ENCODE data around the gene ZNF318. TPM values are rescaled to one million over a fixed set of nuclear protein-coding genes. Genes with fewer than 3 reads are reported as not detected.
"Not testable (repeated sequence)": the region's sequence is repeated elsewhere in the genome, so short reads cannot be mapped to it uniquely, and the experiment has no call there.

ZNF318 gene
- total and polyA plus RNA-seq, 10 donors = 8.6 to 56.9 (median 33.1) TPM

DNA sequence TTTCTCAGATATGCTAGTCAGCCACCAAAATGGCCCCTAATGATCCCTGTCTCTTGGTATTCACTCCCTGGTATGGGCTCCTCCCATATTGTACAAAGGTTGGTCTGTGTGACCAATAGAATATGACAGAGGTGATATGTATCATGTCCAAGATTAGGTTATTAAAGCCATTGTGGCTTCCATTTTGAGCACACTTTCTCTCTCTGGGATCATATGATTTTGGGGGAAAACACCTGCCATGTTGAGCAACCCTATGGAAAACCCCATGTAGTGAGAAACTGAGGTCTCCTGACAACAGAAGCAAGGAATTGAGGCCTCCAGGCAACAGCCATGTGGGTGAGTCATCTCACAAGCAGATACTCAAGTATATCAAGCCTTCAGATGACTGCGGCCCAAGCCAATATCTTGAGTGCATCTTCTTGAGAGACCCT is 7.1 kb upstream of the ZNF318 start:
- peaks cover 0 to 76% (median 8%) of the 10 kb centered on the region in 6 donors for H3K4me1 ChIP-seq
- H3K9me3 ChIP-seq = no peaks in the 10 kb centered on the region
- H3K4me3 ChIP-seq = no peak overlapping the region
- WGBS, 5 donors = 79 to 96% (median 83%) methylated on average over 1 of the region's 1 CpG
- H3K27ac ChIP-seq = no peak overlapping the region
- DNase-seq = no peak
- TF ChIP-seq POLR2A (IDR thresholded peaks at IDR 0.05) = no peak
- no peak for TF ChIP-seq POLR2AphosphoS5 (IDR thresholded peaks at IDR 0.05)
- TF ChIP-seq, protein P1, sequence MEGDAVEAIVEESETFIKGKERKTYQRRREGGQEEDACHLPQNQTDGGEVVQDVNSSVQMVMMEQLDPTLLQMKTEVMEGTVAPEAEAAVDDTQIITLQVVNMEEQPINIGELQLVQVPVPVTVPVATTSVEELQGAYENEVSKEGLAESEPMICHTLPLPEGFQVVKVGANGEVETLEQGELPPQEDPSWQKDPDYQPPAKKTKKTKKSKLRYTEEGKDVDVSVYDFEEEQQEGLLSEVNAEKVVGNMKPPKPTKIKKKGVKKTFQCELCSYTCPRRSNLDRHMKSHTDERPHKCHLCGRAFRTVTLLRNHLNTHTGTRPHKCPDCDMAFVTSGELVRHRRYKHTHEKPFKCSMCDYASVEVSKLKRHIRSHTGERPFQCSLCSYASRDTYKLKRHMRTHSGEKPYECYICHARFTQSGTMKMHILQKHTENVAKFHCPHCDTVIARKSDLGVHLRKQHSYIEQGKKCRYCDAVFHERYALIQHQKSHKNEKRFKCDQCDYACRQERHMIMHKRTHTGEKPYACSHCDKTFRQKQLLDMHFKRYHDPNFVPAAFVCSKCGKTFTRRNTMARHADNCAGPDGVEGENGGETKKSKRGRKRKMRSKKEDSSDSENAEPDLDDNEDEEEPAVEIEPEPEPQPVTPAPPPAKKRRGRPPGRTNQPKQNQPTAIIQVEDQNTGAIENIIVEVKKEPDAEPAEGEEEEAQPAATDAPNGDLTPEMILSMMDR (IDR thresholded peaks at IDR 0.05 in 8 of 11, conservative IDR thresholded peaks at IDR 0.05 in 3 of 11) = no peak
- H3K36me3 ChIP-seq = no peaks in the 10 kb centered on the region
- intact Hi-C loops (cut with DNase I; ENCODE audit: low total_unique reads) = no loop called here
- peaks cover 0 to 12% (median 0%) of the 10 kb centered on the region in 7 donors for H3K27me3 ChIP-seq (replicated peaks in 1 of 7)

DNA sequence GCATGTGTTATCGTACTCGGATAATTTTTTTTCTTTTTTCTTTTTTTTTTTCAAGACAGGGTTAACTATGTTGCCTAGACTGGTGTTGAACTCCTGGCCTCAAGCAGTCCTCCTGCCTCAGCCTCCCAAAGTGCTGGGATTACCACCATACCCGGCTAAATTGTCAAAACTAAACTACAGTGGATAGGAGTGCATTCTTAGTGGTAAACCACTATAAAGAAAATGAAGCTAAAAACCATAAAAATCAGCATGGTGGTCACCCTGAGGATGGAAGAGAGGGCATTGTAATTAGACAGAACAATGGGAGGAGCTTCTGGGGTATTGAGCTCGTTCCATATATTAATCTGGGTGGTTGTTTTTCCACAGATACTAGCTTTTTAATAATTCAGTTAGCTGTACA is 6.2 kb upstream of the ZNF318 start:
- intact Hi-C loops (cut with DNase I; ENCODE audit: low total_unique reads) = no loop called here
- no peaks in the 10 kb centered on the region for H3K36me3 ChIP-seq
- no peaks in the 10 kb centered on the region for H3K9me3 ChIP-seq
- peaks cover 0 to 78% (median 8%) of the 10 kb centered on the region in 6 donors for H3K4me1 ChIP-seq
- no peak for DNase-seq
- H3K27ac ChIP-seq = no peak overlapping the region
- H3K27me3 ChIP-seq (replicated peaks in 1 of 7) = peaks cover 0 to 8% (median 0%) of the 10 kb centered on the region in 7 donors
- no peak overlapping the region for H3K4me3 ChIP-seq
- WGBS, 5 donors = 80 to 89% (median 82%) methylated on average over 4 of the region's 4 CpGs
- TF ChIP-seq POLR2AphosphoS5 (IDR thresholded peaks at IDR 0.05) = no peak
- TF ChIP-seq POLR2A (IDR thresholded peaks at IDR 0.05) = no peak
- TF ChIP-seq, protein P1 (IDR thresholded peaks at IDR 0.05 in 8 of 11, conservative IDR thresholded peaks at IDR 0.05 in 3 of 11) = no peak

DNA sequence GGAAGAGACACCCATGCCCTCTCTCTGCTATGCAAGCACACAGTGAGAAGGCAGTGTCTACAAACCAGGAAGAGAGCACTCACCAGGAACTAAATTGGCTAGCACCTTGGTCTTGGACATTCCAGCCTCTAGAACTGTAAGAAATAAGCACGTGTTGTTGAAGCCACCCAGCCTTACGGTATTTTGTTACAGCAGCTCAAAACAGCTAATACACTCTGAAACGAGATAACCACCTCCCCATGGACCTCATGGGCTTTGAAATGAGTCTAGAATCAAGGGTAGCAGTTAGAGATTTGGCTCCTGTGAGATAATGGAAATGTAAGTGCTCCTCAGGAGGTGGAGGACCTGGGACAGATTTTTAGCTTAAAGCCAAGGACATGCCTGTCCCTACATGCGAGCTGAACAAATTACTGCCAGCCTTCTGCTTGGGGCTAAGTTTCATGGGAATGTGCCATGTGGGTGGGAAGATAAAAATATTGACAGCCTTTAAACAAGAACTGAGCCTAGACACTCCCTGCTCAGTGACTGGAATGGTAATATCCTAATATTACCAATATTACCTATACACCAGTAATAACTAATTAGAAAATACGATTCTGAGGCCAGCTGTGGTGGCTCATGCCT is 3.9 kb upstream of the ZNF318 start:
- no peak for DNase-seq
- TF ChIP-seq POLR2A (IDR thresholded peaks at IDR 0.05) (no peak), POLR2AphosphoS5 (IDR thresholded peaks at IDR 0.05) (no peak)
- TF ChIP-seq, protein P1 (IDR thresholded peaks at IDR 0.05 in 8 of 11, conservative IDR thresholded peaks at IDR 0.05 in 3 of 11) = no peak
- H3K9me3 ChIP-seq = no peaks in the 10 kb centered on the region
- H3K4me3 ChIP-seq = no peak overlapping the region
- 74 to 88% (median 85%) methylated on average over 5 of the region's 5 CpGs for WGBS, 5 donors
- H3K27me3 ChIP-seq (replicated peaks in 1 of 7) = no peaks in the 10 kb centered on the region
- H3K36me3 ChIP-seq = no peaks in the 10 kb centered on the region
- peaks cover 0 to 71% (median 19%) of the 10 kb centered on the region in 6 donors for H3K4me1 ChIP-seq
- no peak overlapping the region for H3K27ac ChIP-seq
- intact Hi-C loops (cut with DNase I; ENCODE audit: low total_unique reads) = no loop called here

DNA sequence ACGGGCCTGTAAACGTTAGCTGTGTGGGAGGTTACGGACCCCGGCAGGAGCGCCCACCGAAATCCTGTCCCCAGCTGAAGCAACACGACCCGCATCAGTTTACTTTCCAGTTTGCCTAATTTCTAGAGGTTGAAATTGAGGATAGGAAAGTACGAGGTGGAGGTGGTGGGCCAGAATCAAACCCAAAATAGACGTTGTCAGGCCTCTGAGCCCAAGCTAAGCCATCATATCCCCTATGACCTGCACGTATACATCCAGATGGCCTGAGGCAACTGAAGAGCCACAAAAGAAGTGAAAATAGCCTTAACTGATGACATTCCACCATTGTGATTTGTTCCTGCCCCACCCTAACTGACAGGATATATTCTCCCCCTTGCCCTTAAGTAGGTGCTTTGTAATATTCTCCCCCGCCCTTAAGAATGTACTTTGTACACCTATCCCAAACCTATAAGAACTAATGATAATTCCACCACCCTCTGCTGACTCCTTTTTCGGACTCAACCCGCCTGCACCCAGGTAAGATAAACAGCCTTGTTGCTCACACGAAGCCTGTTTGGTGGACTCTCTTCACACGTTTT is 645 bp upstream of the ZNF318 start:
- DNase-seq; intact Hi-C loops (cut with DNase I; ENCODE audit: low total_unique reads): not testable (repeated sequence)

More for the DNA sequence above, 645 bp upstream of the ZNF318 start:
- peak overlapping the region; percentile 64 to 92 (median 76) for H3K4me3 ChIP-seq
- 33 to 38% (median 38%) methylated on average over 16 of the region's 16 CpGs for WGBS, 5 donors
- not testable (repeated sequence) for H3K9me3 ChIP-seq; H3K36me3 ChIP-seq; H3K27me3 ChIP-seq (replicated peaks in 1 of 7)
- peak overlapping the region; percentile 78 to 96 (median 92) for H3K27ac ChIP-seq
- peaks cover 14 to 78% (median 40%) of the 10 kb centered on the region in 6 donors for H3K4me1 ChIP-seq

Data from spleen (tissue), 11 donors.